Kidney (tissue), 14 donors: Measurements from ENCODE around the gene TGFBR3. TPM values are rescaled to one million over a fixed set of nuclear protein-coding genes. Genes with fewer than 3 reads are reported as not detected.
A peak's percentile ranks its signal among the peaks of the same experiment; 100 is the strongest.

ENCODE experiments used
- DNase-seq, 5 donors: peaks; one replicate each; pipeline ENCODE4 v3.0.0-alpha.2; 2013 to 2020
- FAIRE-seq: peaks from 2 replicates; lab custom pipeline; 2012; peaks lifted over from hg19 to GRCh38; lab: Jason Lieb, UNC
- H3K27ac ChIP-seq, 2 donors: one replicate each; pipeline ENCODE4 v1.7.0; 2013; ENCODE audit warnings: low read depth in 2 of 2, low read length in 2 of 2, inconsistent platforms in 1 of 2
- H3K27me3 ChIP-seq: one replicate; pipeline ENCODE4 v1.7.1; 2013; ENCODE audit warnings: low read length, inconsistent platforms; ENCODE audit not compliant: control insufficient read depth, insufficient read depth
- H3K36me3 ChIP-seq, 3 donors: one replicate each; pipeline versions ENCODE4 v1.7.0 to v1.7.1; 2013; ENCODE audit warnings: low read length in 3 of 3, control low read depth in 1 of 3, inconsistent platforms in 1 of 3; ENCODE audit not compliant: insufficient read depth in 3 of 3, control insufficient read depth in 2 of 3
- H3K4me1 ChIP-seq, 3 donors: one replicate each; pipeline versions ENCODE4 v1.7.0 to v1.7.1; 2013; ENCODE audit warnings: low read length in 3 of 3, inconsistent platforms in 1 of 3, low read depth in 1 of 3; ENCODE audit not compliant: control insufficient read depth in 2 of 3, insufficient read depth in 2 of 3
- H3K4me3 ChIP-seq, 3 donors: one replicate each; pipeline versions ENCODE4 v1.7.0 to v1.8.1; 2013; ENCODE audit warnings: low read length in 3 of 3, control low read depth in 1 of 3, inconsistent platforms in 1 of 3
- H3K9ac ChIP-seq, 3 donors: one replicate each; pipeline versions ENCODE4 v1.7.0 to v1.7.1; 2013; ENCODE audit warnings: low read length in 3 of 3, control low read depth in 1 of 3, inconsistent platforms in 1 of 3
- H3K9me3 ChIP-seq, 3 donors: one replicate each; pipeline versions ENCODE4 v1.7.0 to v1.7.1; 2013; ENCODE audit warnings: low read length in 3 of 3, control low read depth in 1 of 3, inconsistent platforms in 1 of 3; ENCODE audit not compliant: control insufficient read depth in 2 of 3, insufficient read depth in 1 of 3
- intact Hi-C: fragments of 100-400 bp; cut with DNase I; formaldehyde crosslinking; loops from one replicate; pipeline ENCODE4 v1.11.1; 2022
- polyA plus RNA-seq: library from polyadenylated mRNA; stranded (reverse); fragments of 350-450 nt; fragmentation: Illumina TruSeq; extraction: RNeasy Lipid Tissue Mini Kit (QIAGEN cat#74804); gene quantifications from one replicate; pipeline ENCODE4 v1.2.3, GENCODE V29; 2014; ENCODE audit warnings: low read depth, low replicate concordance; ENCODE audit not compliant: insufficient read depth
- total RNA-seq: library from RNA; stranded (reverse); fragmentation: NEBNext Ultra II Directional; extraction: Animal tissue kit (Norgen Biotek cat#: 25700); gene quantifications from one replicate; pipeline ENCODE4 v1.2.1, GENCODE V29; 2021
- TF ChIP-seq, protein P1 (sequence below): IDR thresholded peaks from 3 replicates; pipeline ENCODE4 v1.5.1; 2012; ENCODE audit warnings: mild to moderate bottlenecking, moderate library complexity, borderline replicate concordance; ENCODE audit not compliant: insufficient read depth; ENCODE audit errors: extremely low read depth
- donor health status: control.
- donor health status: control.
- donor health status: control.
- donor health status: control.
- donor health status: control.
- donor health status: DM: yes; HTN: yes; CAD: no.
- donor health status: Normal renal cell carcinoma (clear cell type).

Gene TGFBR3
- total and polyA plus RNA-seq, 2 donors from 2014 or later: 15.8 to 57.9 TPM

DNA sequence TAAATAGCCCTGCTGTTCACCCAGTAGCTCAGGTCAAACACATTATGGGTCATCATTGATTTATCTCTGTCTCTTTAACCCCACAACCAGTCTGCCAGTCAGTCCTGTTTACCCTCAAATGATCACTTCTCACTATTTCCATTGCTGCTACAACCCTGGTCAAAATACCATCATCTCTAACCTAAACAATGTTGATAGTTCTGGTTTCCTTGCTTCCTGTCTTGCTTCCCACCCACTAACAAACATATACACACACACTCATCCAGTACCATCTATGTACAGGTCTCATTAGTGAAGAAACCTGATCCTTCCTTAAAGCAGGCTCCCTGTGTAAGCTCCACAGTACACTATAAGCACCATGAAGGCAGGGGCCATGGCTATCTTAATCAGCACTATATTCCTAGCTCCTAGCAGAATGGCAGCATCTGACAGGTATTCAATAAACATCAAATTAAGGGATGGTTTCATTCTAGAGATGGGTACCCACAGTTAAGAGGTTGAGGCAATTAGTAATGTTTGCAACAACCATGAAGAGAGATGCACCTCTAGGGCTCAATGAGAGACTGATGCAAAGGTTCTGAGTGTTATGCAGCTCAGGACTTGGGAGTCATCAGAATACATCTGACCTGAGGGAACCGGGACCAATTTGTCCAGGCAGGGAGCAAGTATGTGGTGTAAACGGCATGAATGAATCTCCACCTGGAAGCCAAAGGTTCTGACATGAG lies 10.0 kb upstream of the TGFBR3 start:
- FAIRE-seq (no peak), DNase-seq (no peak)
- H3K9me3 ChIP-seq: no peaks in the 10 kb centered on the region
- no peak overlapping the region for H3K27ac ChIP-seq
- H3K4me1 ChIP-seq: no peaks in the 10 kb centered on the region
- no peak overlapping the region for H3K4me3 ChIP-seq
- TF ChIP-seq, protein P1, sequence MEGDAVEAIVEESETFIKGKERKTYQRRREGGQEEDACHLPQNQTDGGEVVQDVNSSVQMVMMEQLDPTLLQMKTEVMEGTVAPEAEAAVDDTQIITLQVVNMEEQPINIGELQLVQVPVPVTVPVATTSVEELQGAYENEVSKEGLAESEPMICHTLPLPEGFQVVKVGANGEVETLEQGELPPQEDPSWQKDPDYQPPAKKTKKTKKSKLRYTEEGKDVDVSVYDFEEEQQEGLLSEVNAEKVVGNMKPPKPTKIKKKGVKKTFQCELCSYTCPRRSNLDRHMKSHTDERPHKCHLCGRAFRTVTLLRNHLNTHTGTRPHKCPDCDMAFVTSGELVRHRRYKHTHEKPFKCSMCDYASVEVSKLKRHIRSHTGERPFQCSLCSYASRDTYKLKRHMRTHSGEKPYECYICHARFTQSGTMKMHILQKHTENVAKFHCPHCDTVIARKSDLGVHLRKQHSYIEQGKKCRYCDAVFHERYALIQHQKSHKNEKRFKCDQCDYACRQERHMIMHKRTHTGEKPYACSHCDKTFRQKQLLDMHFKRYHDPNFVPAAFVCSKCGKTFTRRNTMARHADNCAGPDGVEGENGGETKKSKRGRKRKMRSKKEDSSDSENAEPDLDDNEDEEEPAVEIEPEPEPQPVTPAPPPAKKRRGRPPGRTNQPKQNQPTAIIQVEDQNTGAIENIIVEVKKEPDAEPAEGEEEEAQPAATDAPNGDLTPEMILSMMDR: no peak
- no peaks in the 10 kb centered on the region for H3K36me3 ChIP-seq
- intact Hi-C loops: no loop called here
- H3K9ac ChIP-seq: no peak overlapping the region
- no peaks in the 10 kb centered on the region for H3K27me3 ChIP-seq

- FAIRE-seq (no peak), DNase-seq (no peak)
- TF ChIP-seq, protein P1: no peak
- H3K36me3 ChIP-seq: no peaks in the 10 kb centered on the region
- intact Hi-C loops: no loop called here
- H3K9me3 ChIP-seq: no peaks in the 10 kb centered on the region
- H3K9ac ChIP-seq: no peak overlapping the region
- no peaks in the 10 kb centered on the region for H3K4me1 ChIP-seq
- H3K4me3 ChIP-seq: no peak overlapping the region
- H3K27ac ChIP-seq: no peak overlapping the region
- H3K27me3 ChIP-seq: no peaks in the 10 kb centered on the region
Observed at GRCh38 chr1:91894036-91894761, 8.2 kb upstream of the TGFBR3 start.

GRCh38 chr1:91891969-91892368 lies 6.0 kb upstream of the TGFBR3 start:
- no peak overlapping the region for H3K4me3 ChIP-seq
- TF ChIP-seq, protein P1: no peak
- no peaks in the 10 kb centered on the region for H3K9me3 ChIP-seq
- no peak overlapping the region for H3K9ac ChIP-seq
- FAIRE-seq: no peak
- intact Hi-C loops: no loop called here
- H3K27ac ChIP-seq: no peak overlapping the region
- H3K27me3 ChIP-seq: no peaks in the 10 kb centered on the region
- DNase-seq: peak in 1 of 5 donors; percentile 19
- H3K4me1 ChIP-seq: no peaks in the 10 kb centered on the region
- H3K36me3 ChIP-seq: no peaks in the 10 kb centered on the region
